PC-9 (cell line): ENCODE data around the gene ZDHHC14.

Experiments
- EZH2 ChIP-seq: fragments of 200-600 bp; sonication (generic); IDR thresholded peaks from 2 replicates; pipeline ENCODE4 v1.8.0; 2017; ENCODE audit warnings: antibody characterized with exemption, low read depth
- TF ChIP-seq, protein P1 (sequence below): fragments of 200-600 bp; sonication (generic); conservative IDR thresholded peaks from 2 replicates; pipeline ENCODE4 v1.6.1; 2017; ENCODE audit warnings: mixed run types, antibody characterized with exemption, mild to moderate bottlenecking, moderate library complexity

DNA sequence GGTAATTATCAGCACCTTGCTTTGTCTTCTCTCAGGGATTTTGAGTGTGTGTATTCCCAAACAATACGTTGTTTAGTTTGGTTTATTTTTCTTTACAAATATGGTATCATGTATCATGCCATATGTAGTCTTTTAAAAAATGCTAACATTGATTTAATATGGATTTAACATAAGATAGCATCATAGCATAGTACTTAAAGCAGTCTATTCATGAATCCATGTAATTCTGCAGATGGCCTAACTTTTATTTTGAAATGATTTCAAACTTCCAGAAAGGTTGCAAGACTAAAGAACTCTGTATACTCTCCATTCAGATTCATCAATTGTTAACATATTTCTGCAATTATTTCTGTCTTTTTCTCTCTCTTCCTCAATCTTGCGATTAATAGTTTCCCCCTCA, 7.9 kb downstream of the ZDHHC14 start:
- TF ChIP-seq, protein P1, sequence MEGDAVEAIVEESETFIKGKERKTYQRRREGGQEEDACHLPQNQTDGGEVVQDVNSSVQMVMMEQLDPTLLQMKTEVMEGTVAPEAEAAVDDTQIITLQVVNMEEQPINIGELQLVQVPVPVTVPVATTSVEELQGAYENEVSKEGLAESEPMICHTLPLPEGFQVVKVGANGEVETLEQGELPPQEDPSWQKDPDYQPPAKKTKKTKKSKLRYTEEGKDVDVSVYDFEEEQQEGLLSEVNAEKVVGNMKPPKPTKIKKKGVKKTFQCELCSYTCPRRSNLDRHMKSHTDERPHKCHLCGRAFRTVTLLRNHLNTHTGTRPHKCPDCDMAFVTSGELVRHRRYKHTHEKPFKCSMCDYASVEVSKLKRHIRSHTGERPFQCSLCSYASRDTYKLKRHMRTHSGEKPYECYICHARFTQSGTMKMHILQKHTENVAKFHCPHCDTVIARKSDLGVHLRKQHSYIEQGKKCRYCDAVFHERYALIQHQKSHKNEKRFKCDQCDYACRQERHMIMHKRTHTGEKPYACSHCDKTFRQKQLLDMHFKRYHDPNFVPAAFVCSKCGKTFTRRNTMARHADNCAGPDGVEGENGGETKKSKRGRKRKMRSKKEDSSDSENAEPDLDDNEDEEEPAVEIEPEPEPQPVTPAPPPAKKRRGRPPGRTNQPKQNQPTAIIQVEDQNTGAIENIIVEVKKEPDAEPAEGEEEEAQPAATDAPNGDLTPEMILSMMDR, result no peak
- no peak for TF ChIP-seq EZH2
